ENCODE data around the gene FAM161B. TPM values are rescaled to one million over a fixed set of nuclear protein-coding genes. Genes with fewer than 3 reads are reported as not detected.
A peak's percentile ranks its signal among the peaks of the same experiment; 100 is the strongest.

FAM161B gene
- total RNA-seq, 1 experiment from 2014 or later: 1.6 TPM

- Histone ChIP-seq H3K27ac (ENCODE audit: low read depth, low read length) (no peak overlapping the region), H2AFZ (ENCODE audit: low read depth, low read length, poor library complexity, severe bottlenecking) (no peak overlapping the region)
Measured at GRCh38 chr14:73958591-73958990, 8.7 kb upstream of the FAM161B start.

GRCh38 chr14:73955674-73956073, 5.8 kb upstream of the FAM161B start:
- Histone ChIP-seq H2AFZ (ENCODE audit: low read depth, low read length, poor library complexity, severe bottlenecking) (no peak overlapping the region), H3K9me2 (ENCODE audit: insufficient read depth) (no peaks in the 10 kb centered on the region), H3K36me3 (ENCODE audit: control insufficient read depth in 1 of 2, insufficient read depth in 2 of 2, low read length in 2 of 2) (peaks cover 8 to 21% of the 10 kb centered on the region in 2 experiments; a peak in 3 of 4 replicates), H3K4me2 (ENCODE audit: low read length) (no peak overlapping the region), H3K4me1 (ENCODE audit: control insufficient read depth in 1 of 2, insufficient read depth in 2 of 2, low read length in 2 of 2) (peaks cover 4 to 11% of the 10 kb centered on the region in 2 experiments; a peak in 2 of 4 replicates), H3K27ac (ENCODE audit: low read depth, low read length) (no peak overlapping the region), H3K79me2 (ENCODE audit: insufficient read depth, low read length) (no peaks in the 10 kb centered on the region; the same call in 1 of the 2 replicates), H3K9me3 (ENCODE audit: control insufficient read depth in 1 of 2, insufficient read depth in 1 of 2, low read depth in 1 of 2, low read length in 2 of 2) (no peaks in the 10 kb centered on the region), H3K9ac (ENCODE audit: low read length) (no peak overlapping the region), H3K27me3 (ENCODE audit: insufficient read depth, low read length) (no peaks in the 10 kb centered on the region), H3K4me3 (replicated peaks in 1 of 2; ENCODE audit: low read depth in 1 of 2, low read length in 2 of 2) (no peak overlapping the region), H4K20me1 (ENCODE audit: insufficient read depth) (no peaks in the 10 kb centered on the region)
- CTCF ChIA-PET: no interaction called here
- no peak for ATAC-seq
- RAD21 ChIA-PET (ENCODE audit: low non-redundant PET in 1 of 2, low total read pairs in 2 of 2, uncharacterized antibody in 2 of 2, unreplicated experiment in 2 of 2): no interaction called here
- DNase-seq (ENCODE audit: low read depth, low spot score): no peak
- POLR2A ChIA-PET: no interaction called here
- intact Hi-C loops (cut with micrococcal nuclease): no loop called here
- no TSS peak for BruUV-seq (replicated peaks)
- TF ChIP-seq TCF7L2 (IDR thresholded peaks at IDR 0.05; ENCODE audit: borderline replicate concordance, extremely low read depth, insufficient read depth, insufficient read length) (no peak), EGR1 (IDR thresholded peaks at IDR 0.05; ENCODE audit: low read depth) (no peak), YY1 (IDR thresholded peaks at IDR 0.05; ENCODE audit: extremely low read depth, insufficient replicate concordance, low read depth, low read length) (no peak), ZNF274 (IDR thresholded peaks at IDR 0.05; ENCODE audit: low read depth, low read length) (no peak), CTCF (IDR thresholded peaks at IDR 0.05 in 2 of 3, conservative IDR thresholded peaks at IDR 0.05 in 1 of 3; ENCODE audit: borderline replicate concordance in 1 of 3, insufficient read depth in 1 of 3, low read depth in 2 of 3, low read length in 2 of 3) (no peak), EZH2 (IDR thresholded peaks at IDR 0.05) (no peak), ATF3 (IDR thresholded peaks at IDR 0.05) (no peak), ELF1 (IDR thresholded peaks at IDR 0.05; ENCODE audit: borderline replicate concordance, low read depth) (no peak), ZBTB33 (IDR thresholded peaks at IDR 0.05; ENCODE audit: extremely low read depth, insufficient replicate concordance, low read length) (no peak)

More at GRCh38 chr14:73958591-73958990, 8.7 kb upstream of the FAM161B start:
- Histone ChIP-seq H3K27me3 (ENCODE audit: insufficient read depth, low read length) (no peaks in the 10 kb centered on the region), H4K20me1 (ENCODE audit: insufficient read depth) (no peaks in the 10 kb centered on the region), H3K9me3 (ENCODE audit: control insufficient read depth in 1 of 2, insufficient read depth in 1 of 2, low read depth in 1 of 2, low read length in 2 of 2) (no peaks in the 10 kb centered on the region), H3K9me2 (ENCODE audit: insufficient read depth) (no peaks in the 10 kb centered on the region), H3K4me3 (replicated peaks in 1 of 2; ENCODE audit: low read depth in 1 of 2, low read length in 2 of 2) (no peak overlapping the region), H3K79me2 (ENCODE audit: insufficient read depth, low read length) (no peaks in the 10 kb centered on the region), H3K36me3 (ENCODE audit: control insufficient read depth in 1 of 2, insufficient read depth in 2 of 2, low read length in 2 of 2) (peaks cover 14 to 37% of the 10 kb centered on the region in 2 experiments; a peak in 3 of 4 replicates), H3K9ac (ENCODE audit: low read length) (no peak overlapping the region), H3K4me1 (ENCODE audit: control insufficient read depth in 1 of 2, insufficient read depth in 2 of 2, low read length in 2 of 2) (no peaks in the 10 kb centered on the region), H3K4me2 (ENCODE audit: low read length) (no peak overlapping the region)
- intact Hi-C loops (cut with micrococcal nuclease): no loop called here
- TF ChIP-seq ATF3 (IDR thresholded peaks at IDR 0.05): no peak
- no TSS peak for BruUV-seq (replicated peaks)
- ChIA-PET RAD21 (ENCODE audit: low non-redundant PET in 1 of 2, low total read pairs in 2 of 2, uncharacterized antibody in 2 of 2, unreplicated experiment in 2 of 2) (no interaction called here), CTCF (no interaction called here), POLR2A (no interaction called here)
- no peak for DNase-seq (ENCODE audit: low read depth, low spot score)
- ATAC-seq: peak; percentile 63; the same call in 1 of the 2 replicates

All from HCT116 (cell line).